Spleen (tissue), 11 donors: ENCODE data around the gene ADORA2A. TPM values are rescaled to one million over a fixed set of nuclear protein-coding genes. Genes with fewer than 3 reads are reported as not detected.

ENCODE experiments used
- DNase-seq: peaks from one replicate; pipeline ENCODE4 v3.0.0-alpha.2; 2020
- H3K27ac ChIP-seq, 8 donors: fragments of 200-600 bp; sonication (generic) in 7 of 8; 1 replicate in 4 of 8; 2 replicates in 4 of 8; pipeline versions ENCODE4 v1.5.0 to v1.8.0; 2016 to 2021; ENCODE audit warnings: inconsistent platforms in 4 of 8, mild to moderate bottlenecking in 4 of 8, moderate library complexity in 1 of 8
- H3K27me3 ChIP-seq, 7 donors: fragments of 200-600 bp; sonication (generic) in 6 of 7; replicated peaks in 1 of 7; 1 replicate in 4 of 7; 2 replicates in 3 of 7; pipeline versions ENCODE4 v1.5.0 to v1.8.0; 2016 to 2021; ENCODE audit warnings: inconsistent platforms in 3 of 7, mild to moderate bottlenecking in 1 of 7
- H3K36me3 ChIP-seq, 6 donors: fragments of 200-600 bp; sonication (generic) in 5 of 6; 1 replicate in 4 of 6; 2 replicates in 2 of 6; pipeline versions ENCODE4 v1.5.0 to v1.8.0; 2016 to 2021; ENCODE audit warnings: inconsistent platforms in 2 of 6
- H3K4me1 ChIP-seq, 6 donors: fragments of 200-600 bp; sonication (generic) in 5 of 6; 1 replicate in 3 of 6; 2 replicates in 3 of 6; pipeline versions ENCODE4 v1.5.0 to v1.8.0; 2016 to 2021; ENCODE audit warnings: inconsistent platforms in 3 of 6
- H3K4me3 ChIP-seq, 8 donors: fragments of 200-600 bp; sonication (generic) in 7 of 8; 1 replicate in 4 of 8; 2 replicates in 4 of 8; pipeline versions ENCODE4 v1.5.0 to v1.8.0; 2016 to 2021; ENCODE audit warnings: inconsistent platforms in 4 of 8, mild to moderate bottlenecking in 4 of 8, moderate library complexity in 2 of 8
- H3K9me3 ChIP-seq, 8 donors: fragments of 200-600 bp; sonication (generic) in 7 of 8; 1 replicate in 4 of 8; 2 replicates in 4 of 8; pipeline versions ENCODE4 v1.5.0 to v1.8.0; 2016 to 2021; ENCODE audit warnings: inconsistent platforms in 4 of 8
- CTCF ChIP-seq, 11 experiments: fragments of 200-600 bp in 7 of 11; fragments of 450-650 bp in 4 of 11; sonication (generic) in 4 of 11; IDR thresholded peaks in 8 of 11; conservative IDR thresholded peaks in 3 of 11; 1 replicate in 7 of 11; 2 replicates in 4 of 11; pipeline versions ENCODE4 v1.4.0 to v1.8.0; 2016 to 2021; ENCODE audit warnings: antibody characterized with exemption in 11 of 11, inconsistent platforms in 4 of 11, mild to moderate bottlenecking in 1 of 11
- POLR2A ChIP-seq, 3 donors: fragments of 450-650 bp; IDR thresholded peaks; one replicate each; pipeline ENCODE4 v1.5.1; 2017; ENCODE audit warnings: antibody characterized with exemption in 3 of 3, mild to moderate bottlenecking in 1 of 3
- POLR2AphosphoS5 ChIP-seq, 3 donors: sonication (generic); formaldehyde crosslinking; IDR thresholded peaks; one replicate each; pipeline ENCODE4 v1.5.1; 2017; ENCODE audit warnings: antibody characterized with exemption in 3 of 3
- WGBS, 5 donors: extraction: QIAGEN DNeasy Blood & Tissue Kit in 3 of 5; methylation state at CpG; one replicate each; pipeline versions ENCODE4 v1.1.5 to v1.1.7; 2013 to 2018; 5-methylcytosine and 5-hydroxymethylcytosine counted together
- intact Hi-C: fragments of 100-400 bp; cut with DNase I; formaldehyde crosslinking; loops from one replicate; pipeline ENCODE4 v1.15.0; 2023; ENCODE audit warnings: low total_unique reads
- polyA plus RNA-seq, 3 donors: library from polyadenylated mRNA; stranded (reverse); fragments of 200-250 nt; gene quantifications; one replicate each; pipeline ENCODE4 v1.2.1, GENCODE V29; 2013
- total RNA-seq, 7 donors: library from RNA; depleted of rRNA in 3 of 7; stranded (reverse); fragments of >200 nt in 3 of 7; fragmentation: NEBNext Ultra II Directional in 4 of 7; extraction: Animal tissue kit (Norgen Biotek cat#: 25700) in 4 of 7; gene quantifications; one replicate each; pipeline versions ENCODE4 v1.1.0 to v1.2.1, GENCODE V29; 2016 to 2021
- donor health status: healthy with polysubstance abuse.
- donor health status: DM: no; HTN: no; CAD: no; lungs with moderate emphysema.
- donor health status: DM: no; HTN: no; CAD: no.
- donor health status: Bipolar disorder and iron deficiency.
- donor health status: healthy.
- donor health status: DM: no; HTN: no; CAD: no.
- donor health status: DM: yes; HTN: yes; CAD: no.

Gene ADORA2A
- total and polyA plus RNA-seq, 10 donors, result 8.3 to 31.1 (median 20.2) TPM

GRCh38 chr22:24434471-24435322 lies 7.3 kb downstream of the ADORA2A start:
- Histone ChIP-seq H3K9me3 (no peaks in the 10 kb centered on the region), H3K36me3 (peaks cover 0 to 31% (median 2%) of the 10 kb centered on the region in 6 donors), H3K27me3 (no peaks in the 10 kb centered on the region), H3K4me1 (peaks cover 72 to 99% (median 91%) of the 10 kb centered on the region in 6 donors), H3K27ac (peak overlapping the region; percentile 50 to 96 (median 92)), H3K4me3 (peak overlapping the region in 1 of 8 donors; percentile 60)
- intact Hi-C loops, result no loop called here
- peak; percentile 92 for DNase-seq
- WGBS, 5 donors, result 35 to 42% (median 39%) methylated on average over 14 to 16 of the region's 16 CpGs
- TF ChIP-seq POLR2A (IDR thresholded peaks at IDR 0.05) (peak in 2 of 3 donors; percentile 42 to 47), CTCF (IDR thresholded peaks at IDR 0.05 in 8 of 11, conservative IDR thresholded peaks at IDR 0.05 in 3 of 11) (peak in 1 of 11 experiments; percentile 11), POLR2AphosphoS5 (IDR thresholded peaks at IDR 0.05) (peak; percentile 64 to 91 (median 83))

- Histone ChIP-seq H3K9me3 (no peaks in the 10 kb centered on the region), H3K27me3 (no peaks in the 10 kb centered on the region), H3K4me3 (peak overlapping the region in 1 of 8 donors; percentile 60), H3K36me3 (peaks cover 0 to 31% (median 2%) of the 10 kb centered on the region in 6 donors), H3K27ac (peak overlapping the region; percentile 50 to 96 (median 92)), H3K4me1 (peaks cover 68 to 99% (median 90%) of the 10 kb centered on the region in 6 donors)
- WGBS, 5 donors, result 74 to 85% (median 82%) methylated on average over 2 of the region's 2 CpGs
- TF ChIP-seq POLR2A (IDR thresholded peaks at IDR 0.05), result no peak
- TF ChIP-seq POLR2AphosphoS5 (IDR thresholded peaks at IDR 0.05), result no peak
- no peak for TF ChIP-seq CTCF (IDR thresholded peaks at IDR 0.05 in 8 of 11, conservative IDR thresholded peaks at IDR 0.05 in 3 of 11)
- intact Hi-C loops, result no loop called here
- DNase-seq, result no peak
These were observed 7.9 kb downstream of the ADORA2A start for GRCh38 chr22:24435323-24435645.

GRCh38 chr22:24435861-24436371 lies 8.5 kb downstream of the ADORA2A start:
- Histone ChIP-seq H3K4me3 (peak overlapping the region in 1 of 8 donors; percentile 60), H3K9me3 (no peaks in the 10 kb centered on the region), H3K36me3 (peaks cover 0 to 38% (median 5%) of the 10 kb centered on the region in 6 donors), H3K27me3 (no peaks in the 10 kb centered on the region), H3K4me1 (peaks cover 66 to 99% (median 90%) of the 10 kb centered on the region in 6 donors), H3K27ac (peak overlapping the region; percentile 50 to 96 (median 92))
- 69 to 91% (median 87%) methylated on average over 12 to 13 of the region's 13 CpGs for WGBS, 5 donors
- TF ChIP-seq POLR2AphosphoS5 (IDR thresholded peaks at IDR 0.05) (peak in 1 of 3 donors; percentile 46), CTCF (IDR thresholded peaks at IDR 0.05 in 8 of 11, conservative IDR thresholded peaks at IDR 0.05 in 3 of 11) (no peak), POLR2A (IDR thresholded peaks at IDR 0.05) (no peak)
- intact Hi-C loops, result no loop called here
- peak; percentile 75 for DNase-seq

- Histone ChIP-seq H3K9me3 (no peaks in the 10 kb centered on the region), H3K4me1 (peaks cover 68 to 99% (median 89%) of the 10 kb centered on the region in 6 donors), H3K36me3 (peaks cover 0 to 44% (median 11%) of the 10 kb centered on the region in 6 donors), H3K27me3 (no peaks in the 10 kb centered on the region), H3K4me3 (no peak overlapping the region), H3K27ac (peak overlapping the region; percentile 50 to 96 (median 92))
- peak; percentile 73 for DNase-seq
- WGBS, 5 donors, result 70 to 83% (median 78%) methylated on average over 3 of the region's 3 CpGs
- no peak for TF ChIP-seq POLR2A (IDR thresholded peaks at IDR 0.05)
- TF ChIP-seq POLR2AphosphoS5 (IDR thresholded peaks at IDR 0.05), result no peak
- TF ChIP-seq CTCF (IDR thresholded peaks at IDR 0.05 in 8 of 11, conservative IDR thresholded peaks at IDR 0.05 in 3 of 11), result no peak
- intact Hi-C loops, result no loop called here
These were observed 9.2 kb downstream of the ADORA2A start for GRCh38 chr22:24436553-24436952.
